ENCODE measurements around the gene ZNF701. TPM values are rescaled to one million over a fixed set of nuclear protein-coding genes. Genes with fewer than 3 reads are reported as not detected.
"Not testable (repeated sequence)": the region's sequence is repeated elsewhere in the genome, so short reads cannot be mapped to it uniquely, and the experiment has no call there.

Gene ZNF701
- total RNA-seq, 1 donor: 14.5 TPM

- H3K4me2 ChIP-seq (ENCODE audit: insufficient read depth, low read length): no peak overlapping the region
- peaks cover 5% of the 10 kb centered on the region for H3K9me3 ChIP-seq (ENCODE audit: low read depth, low read length)
- H3K27ac ChIP-seq (ENCODE audit: low read depth, low read length): no peak overlapping the region
- H3K36me3 ChIP-seq (ENCODE audit: insufficient read depth, low read length): peaks cover 10% of the 10 kb centered on the region
- H3K79me2 ChIP-seq (ENCODE audit: insufficient read depth, low read length): peaks cover 7% of the 10 kb centered on the region
- no peak for TF ChIP-seq CTCF (IDR thresholded peaks at IDR 0.05; ENCODE audit: extremely low read depth, low read depth, low read length)
- H3K4me1 ChIP-seq (ENCODE audit: insufficient read depth, low read length): peaks cover 3% of the 10 kb centered on the region
- no peak overlapping the region for H3K4me3 ChIP-seq (ENCODE audit: insufficient read depth, low read length)
- no peak overlapping the region for H2AFZ ChIP-seq (ENCODE audit: low read length)
- peaks cover 3% of the 10 kb centered on the region for H4K20me1 ChIP-seq (ENCODE audit: insufficient read depth, low read length)
- no peaks in the 10 kb centered on the region for H3K27me3 ChIP-seq (ENCODE audit: insufficient read depth, low read length)
- DNase-seq (ENCODE audit: insufficient read length, low spot score, missing footprints): no peak
Observed at GRCh38 chr19:52566121-52566520, 4.0 kb upstream of the ZNF701 start.

GRCh38 chr19:52566588-52566987 is 3.5 kb upstream of the ZNF701 start:
- H3K9me3 ChIP-seq (ENCODE audit: low read depth, low read length): peaks cover 5% of the 10 kb centered on the region
- DNase-seq (ENCODE audit: insufficient read length, low spot score, missing footprints): no peak
- H4K20me1 ChIP-seq (ENCODE audit: insufficient read depth, low read length): peaks cover 3% of the 10 kb centered on the region
- H3K4me1 ChIP-seq (ENCODE audit: insufficient read depth, low read length): peaks cover 3% of the 10 kb centered on the region
- H3K36me3 ChIP-seq (ENCODE audit: insufficient read depth, low read length): peaks cover 10% of the 10 kb centered on the region
- H3K27me3 ChIP-seq (ENCODE audit: insufficient read depth, low read length): no peaks in the 10 kb centered on the region
- no peak overlapping the region for H3K4me2 ChIP-seq (ENCODE audit: insufficient read depth, low read length)
- no peak for TF ChIP-seq CTCF (IDR thresholded peaks at IDR 0.05; ENCODE audit: extremely low read depth, low read depth, low read length)
- no peak overlapping the region for H3K27ac ChIP-seq (ENCODE audit: low read depth, low read length)
- H3K79me2 ChIP-seq (ENCODE audit: insufficient read depth, low read length): peaks cover 11% of the 10 kb centered on the region
- no peak overlapping the region for H3K4me3 ChIP-seq (ENCODE audit: insufficient read depth, low read length)
- no peak overlapping the region for H2AFZ ChIP-seq (ENCODE audit: low read length)

- Histone ChIP-seq H3K27ac (ENCODE audit: low read depth, low read length) (no peak overlapping the region), H3K4me3 (ENCODE audit: insufficient read depth, low read length) (no peak overlapping the region), H3K79me2 (ENCODE audit: insufficient read depth, low read length) (peaks cover 16% of the 10 kb centered on the region), H3K27me3 (ENCODE audit: insufficient read depth, low read length) (no peaks in the 10 kb centered on the region), H3K4me2 (ENCODE audit: insufficient read depth, low read length) (no peak overlapping the region), H3K4me1 (ENCODE audit: insufficient read depth, low read length) (peaks cover 3% of the 10 kb centered on the region), H2AFZ (ENCODE audit: low read length) (no peak overlapping the region), H4K20me1 (ENCODE audit: insufficient read depth, low read length) (peaks cover 3% of the 10 kb centered on the region), H3K36me3 (ENCODE audit: insufficient read depth, low read length) (peaks cover 15% of the 10 kb centered on the region), H3K9me3 (ENCODE audit: low read depth, low read length) (peaks cover 5% of the 10 kb centered on the region)
- DNase-seq (ENCODE audit: insufficient read length, low spot score, missing footprints): no peak
- TF ChIP-seq CTCF (IDR thresholded peaks at IDR 0.05; ENCODE audit: extremely low read depth, low read depth, low read length): no peak
Observed at GRCh38 chr19:52567921-52568320, 2.2 kb upstream of the ZNF701 start.

- H3K4me3 ChIP-seq (ENCODE audit: insufficient read depth, low read length): peak overlapping the region; percentile 99
- H3K79me2 ChIP-seq (ENCODE audit: insufficient read depth, low read length): peaks cover 20% of the 10 kb centered on the region
- H3K27ac ChIP-seq (ENCODE audit: low read depth, low read length): peak overlapping the region; percentile 63
- H3K4me2 ChIP-seq (ENCODE audit: insufficient read depth, low read length): peak overlapping the region; percentile 96
- H4K20me1 ChIP-seq (ENCODE audit: insufficient read depth, low read length); H3K4me1 ChIP-seq (ENCODE audit: insufficient read depth, low read length); H3K27me3 ChIP-seq (ENCODE audit: insufficient read depth, low read length); H3K9me3 ChIP-seq (ENCODE audit: low read depth, low read length): not testable (repeated sequence)
- H2AFZ ChIP-seq (ENCODE audit: low read length): peak overlapping the region; percentile 97
- DNase-seq (ENCODE audit: insufficient read length, low spot score, missing footprints): peak; percentile 79
- peaks cover 17% of the 10 kb centered on the region for H3K36me3 ChIP-seq (ENCODE audit: insufficient read depth, low read length)
Observed at GRCh38 chr19:52569638-52569999, 468 bp upstream of the ZNF701 start.

Measured in osteoblast (primary cell).